Measurements from ENCODE around the gene XRCC2.
"Not testable (repeated sequence)": the region's sequence is repeated elsewhere in the genome, so short reads cannot be mapped to it uniquely, and the experiment has no call there.

Gene XRCC2

DNA sequence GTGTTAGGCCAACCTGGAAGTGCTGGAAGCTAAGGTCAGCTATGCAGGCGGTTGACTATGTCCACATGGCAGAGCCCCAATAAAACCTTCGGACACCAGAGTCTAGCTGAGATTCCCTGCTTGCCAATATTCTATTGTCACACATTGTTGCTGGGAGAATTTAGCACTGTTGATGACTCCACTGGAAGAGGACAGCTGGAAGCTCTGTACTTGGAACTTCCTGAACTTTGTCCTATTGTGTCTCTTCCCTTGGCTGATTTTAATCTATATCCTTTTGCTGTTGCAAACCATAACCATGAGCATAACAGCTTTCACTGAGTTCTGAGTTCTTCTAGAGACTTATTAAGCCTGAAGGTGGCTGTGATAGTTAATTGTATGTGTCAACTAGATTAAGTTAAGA is 12.0 kb downstream of the XRCC2 start:
- DNase-seq = no peak

DNA sequence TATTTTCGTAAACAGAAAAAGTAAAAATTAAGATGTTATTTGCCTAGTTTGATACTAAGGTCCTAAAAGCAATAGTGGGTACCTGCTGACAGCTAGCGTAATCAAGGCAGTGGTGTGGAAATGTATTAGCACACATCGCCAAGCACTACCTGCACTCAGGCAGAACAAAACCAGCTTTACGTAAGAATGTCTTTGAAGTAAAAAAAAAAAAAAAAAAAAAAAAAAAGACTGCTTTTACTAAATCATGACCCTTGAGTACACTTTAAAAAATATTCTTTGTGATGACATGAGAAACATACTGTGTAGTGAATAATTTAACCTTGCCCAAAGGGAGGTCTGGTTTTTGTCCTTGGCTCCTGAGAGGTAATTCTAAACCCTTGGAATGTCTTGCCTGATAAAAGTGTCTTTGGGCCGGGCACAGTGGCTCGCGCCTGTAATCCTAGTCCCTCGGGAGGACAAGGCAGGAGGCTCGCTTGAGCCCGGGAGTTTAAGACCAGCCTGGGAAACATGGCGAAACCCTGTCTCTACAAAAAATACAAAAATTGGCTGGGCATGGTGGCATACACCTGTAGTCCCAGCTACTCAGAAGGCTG is 12.7 kb downstream of the XRCC2 start:
- DNase-seq = no peak

DNA sequence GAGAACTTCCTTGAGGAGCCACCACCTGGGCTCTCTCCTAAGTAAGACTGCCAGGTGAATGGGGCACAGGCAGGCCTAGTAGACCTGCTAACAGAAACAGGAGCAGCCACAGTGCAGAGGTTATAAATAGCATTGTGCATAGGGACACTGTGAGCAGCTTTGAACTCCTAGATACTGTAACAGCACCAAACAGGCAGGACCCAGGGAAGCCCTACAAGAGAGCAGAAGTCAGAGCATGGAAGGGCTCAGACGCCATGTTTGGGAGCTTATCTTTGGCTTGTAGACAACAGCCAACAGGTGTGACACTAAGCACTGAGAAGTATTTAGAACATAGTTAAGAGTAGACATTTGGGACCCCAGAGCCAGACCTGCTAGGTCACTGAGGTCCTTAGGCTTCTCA is 14.5 kb downstream of the XRCC2 start:
- DNase-seq = no peak

DNA sequence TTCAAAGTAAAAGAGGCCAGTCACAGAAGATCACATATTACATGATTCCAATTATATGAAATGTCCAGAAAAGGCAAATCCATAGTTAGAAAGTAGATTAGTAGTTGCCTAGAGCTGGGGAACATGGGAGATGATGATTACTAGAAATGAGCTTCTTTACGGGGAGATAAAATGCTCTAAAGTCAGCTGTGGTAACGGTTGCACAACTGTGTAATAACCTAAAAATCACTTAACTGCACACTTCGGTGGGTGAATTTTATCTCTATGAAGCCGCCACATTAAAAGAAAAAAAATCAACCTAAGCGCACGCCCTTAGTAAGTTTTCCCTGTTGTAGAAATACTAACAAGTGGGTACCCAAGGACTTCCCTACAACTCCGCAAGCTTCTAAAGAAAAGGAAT is 15.9 kb downstream of the XRCC2 start:
- DNase-seq = peak; percentile 22

- no peak for DNase-seq
Observed at GRCh38 chr7:152654971-152655370, 21.0 kb downstream of the XRCC2 start.

- DNase-seq = no peak
Observed at GRCh38 chr7:152649220-152649619, 26.7 kb downstream of the XRCC2 start.

DNA sequence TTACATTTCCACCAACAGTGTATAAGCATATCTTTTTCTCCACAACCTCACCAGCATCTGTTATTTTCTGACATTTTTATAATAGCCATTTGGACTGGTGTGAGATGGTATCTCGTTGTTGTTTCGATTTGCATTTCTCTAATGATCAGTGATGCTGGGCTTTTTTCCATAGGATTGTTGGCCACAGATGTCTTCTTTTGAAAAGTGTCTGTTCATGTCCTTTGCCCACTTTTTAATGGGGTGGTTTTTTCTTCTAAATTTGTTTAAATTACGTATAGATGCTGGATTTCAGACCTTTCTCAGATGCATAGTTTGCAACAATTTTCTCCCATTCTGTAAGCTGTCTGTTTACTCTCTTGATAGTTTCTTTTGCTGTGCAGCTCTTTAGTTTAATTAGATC is 28.9 kb downstream of the XRCC2 start:
- no peak for DNase-seq

DNA sequence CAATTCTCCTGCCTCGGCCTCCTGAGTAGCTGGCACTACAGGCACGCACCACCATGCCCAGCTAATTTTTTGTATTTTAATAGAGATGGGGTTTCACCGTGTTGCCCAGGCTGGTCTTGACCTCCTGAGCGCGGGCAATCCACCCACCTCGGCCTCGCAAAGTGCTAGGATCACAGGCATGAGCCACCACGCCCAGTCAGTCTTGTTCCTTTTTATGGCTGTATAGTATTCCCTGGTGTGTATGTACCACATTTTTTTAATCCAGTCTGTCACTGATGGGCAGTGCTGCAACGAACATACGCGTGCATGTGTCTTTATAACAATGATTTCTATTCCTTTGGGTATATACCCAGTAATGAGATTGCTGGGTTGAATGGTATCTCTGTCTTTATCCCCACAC is 29.4 kb downstream of the XRCC2 start:
- DNase-seq = not testable (repeated sequence)

- DNase-seq = no peak
Observed at GRCh38 chr7:152643979-152644559, 31.9 kb downstream of the XRCC2 start.

- no peak for DNase-seq
Observed at GRCh38 chr7:152641384-152641783, 34.6 kb downstream of the XRCC2 start.

GRCh38 chr7:152640829-152641228 is 35.1 kb downstream of the XRCC2 start:
- DNase-seq = no peak

GRCh38 chr7:152637920-152638580 is 37.9 kb downstream of the XRCC2 start:
- no peak for DNase-seq

- no peak for DNase-seq
Observed at GRCh38 chr7:152637161-152637560, 38.8 kb downstream of the XRCC2 start.

DNA sequence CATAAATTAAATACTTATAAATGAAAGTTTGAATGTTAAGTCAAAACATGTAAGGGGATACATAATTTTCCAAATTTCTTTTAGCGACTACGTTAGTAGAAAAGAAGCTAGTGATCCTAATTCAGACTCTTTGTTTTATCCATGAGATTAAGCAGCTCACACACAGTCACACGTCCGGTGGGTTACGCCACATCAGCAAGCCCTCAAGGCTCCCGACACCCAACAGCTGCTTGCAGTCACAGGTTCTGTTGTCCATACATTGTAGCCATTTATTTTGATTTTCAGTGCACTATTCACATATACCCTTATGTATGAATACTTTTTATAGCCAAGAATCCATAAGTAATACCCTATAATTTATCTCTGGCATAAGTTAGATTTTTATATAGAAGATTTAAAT is 39.5 kb downstream of the XRCC2 start:
- DNase-seq = no peak

DNA sequence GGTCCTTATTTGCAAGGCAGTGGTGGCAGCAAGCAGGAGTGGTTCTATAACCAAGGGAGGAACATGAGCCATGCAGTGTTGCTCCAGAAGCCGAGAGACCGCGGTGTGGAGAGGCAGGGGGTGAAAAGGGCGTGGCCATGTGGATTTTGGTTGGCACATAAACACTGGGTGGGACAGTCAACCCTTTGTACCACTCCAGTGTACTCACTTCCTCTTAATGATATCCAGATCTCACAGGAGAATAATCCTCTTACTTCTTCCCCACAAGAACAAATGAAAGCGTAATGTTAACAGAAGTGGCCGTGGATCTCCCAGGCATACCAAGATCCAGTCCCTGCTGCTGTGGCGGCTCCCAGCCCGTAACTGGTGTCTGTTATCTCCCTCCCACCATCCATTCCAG is 42.4 kb downstream of the XRCC2 start:
- no peak for DNase-seq

GRCh38 chr7:152633072-152633471 is 42.9 kb downstream of the XRCC2 start:
- no peak for DNase-seq

DNA sequence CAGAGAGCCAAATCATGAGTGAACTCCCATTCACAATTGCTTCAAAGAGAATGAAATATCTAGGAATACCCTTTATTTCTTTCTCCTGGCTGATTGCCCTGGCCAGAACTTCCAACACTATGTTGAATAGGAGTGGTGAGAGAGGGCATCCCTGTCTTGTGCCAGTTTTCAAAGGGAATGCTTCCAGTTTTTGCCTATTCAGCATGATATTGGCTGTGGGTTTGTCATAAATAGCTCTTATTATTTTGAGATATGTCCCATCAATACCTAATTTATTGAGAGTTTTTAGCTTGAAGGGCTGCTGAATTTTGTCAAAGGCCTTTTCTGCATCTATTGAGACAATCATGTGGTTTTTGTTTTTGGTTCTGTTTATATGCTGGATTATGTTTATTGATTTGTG is 47.2 kb downstream of the XRCC2 start:
- DNase-seq = not testable (repeated sequence)

DNA sequence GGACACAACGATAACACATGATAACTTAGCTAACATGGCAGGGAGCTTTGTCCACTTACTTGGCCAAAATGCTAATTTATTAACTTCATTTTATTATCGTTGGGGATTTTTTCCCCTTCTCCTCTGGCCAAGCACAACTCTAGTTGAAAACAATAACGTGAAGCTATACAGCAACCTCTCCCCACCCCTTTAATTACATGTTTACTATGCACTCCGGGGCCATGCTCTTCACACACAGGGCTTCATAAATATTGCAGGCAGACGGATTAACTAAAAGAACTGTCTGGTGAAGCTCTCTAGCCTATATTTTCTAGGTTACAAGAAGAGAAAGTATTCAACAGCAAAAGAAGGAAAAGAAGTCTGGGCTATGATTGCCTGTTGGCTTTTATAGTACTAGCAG is 51.7 kb downstream of the XRCC2 start:
- no peak for DNase-seq

- no peak for DNase-seq
Observed at GRCh38 chr7:152621426-152621825, 54.5 kb downstream of the XRCC2 start.

GRCh38 chr7:152619027-152619739 is 56.8 kb downstream of the XRCC2 start:
- DNase-seq = no peak

GRCh38 chr7:152618427-152618826 is 57.5 kb downstream of the XRCC2 start:
- DNase-seq = no peak

- peak; percentile 1 for DNase-seq
Observed at GRCh38 chr7:152617056-152617455, 58.9 kb downstream of the XRCC2 start.

- DNase-seq = no peak
Observed at GRCh38 chr7:152615031-152615741, 60.8 kb downstream of the XRCC2 start.
